H9 (cell line): Measurements from ENCODE around the gene KRT79. TPM values are rescaled to one million over a fixed set of nuclear protein-coding genes. Genes with fewer than 3 reads are reported as not detected.

Source experiments
- DNase-seq: peaks from one replicate; pipeline ENCODE4 v3.0.0-alpha.2; 2017
- H2AFZ ChIP-seq: one replicate; pipeline ENCODE4 v1.6.1; 2013; ENCODE audit warnings: mild to moderate bottlenecking, low read length, control low read depth, moderate library complexity
- H2AK5ac ChIP-seq: 2 replicates; pipeline ENCODE4 v1.6.1; 2013; ENCODE audit warnings: low read length, control low read depth, mixed read lengths; ENCODE audit not compliant: insufficient read length
- H2BK120ac ChIP-seq: one replicate; pipeline ENCODE4 v1.6.1; 2013; ENCODE audit warnings: low read depth, mild to moderate bottlenecking, low read length, control low read depth, inconsistent platforms; ENCODE audit not compliant: poor library complexity, severe bottlenecking
- H2BK12ac ChIP-seq: 2 replicates; pipeline ENCODE4 v1.6.1; 2013; ENCODE audit warnings: low read length, control low read depth, mixed read lengths, low read depth; ENCODE audit not compliant: insufficient read length
- H2BK15ac ChIP-seq: 2 replicates; pipeline ENCODE4 v1.6.1; 2013; ENCODE audit warnings: low read depth, low read length, control low read depth
- H2BK20ac ChIP-seq: one replicate; pipeline ENCODE4 v1.6.1; 2013; ENCODE audit warnings: low read depth, mild to moderate bottlenecking, low read length, control low read depth, inconsistent platforms; ENCODE audit not compliant: poor library complexity, severe bottlenecking
- H2BK5ac ChIP-seq: 2 replicates; pipeline ENCODE4 v1.6.1; 2013; ENCODE audit warnings: low read length, control low read depth, mixed read lengths; ENCODE audit not compliant: insufficient read length
- H3K14ac ChIP-seq: 2 replicates; pipeline ENCODE4 v1.6.1; 2013; ENCODE audit warnings: low read length, control low read depth; ENCODE audit not compliant: insufficient read depth
- H3K18ac ChIP-seq: 2 replicates; pipeline ENCODE4 v1.6.1; 2013; ENCODE audit warnings: low read depth, mild to moderate bottlenecking, mixed read lengths, low read length, control low read depth; ENCODE audit not compliant: insufficient read length
- H3K23ac ChIP-seq: 2 replicates; pipeline ENCODE4 v1.6.1; 2013; ENCODE audit warnings: low read length, control low read depth, mixed read lengths, low read depth; ENCODE audit not compliant: insufficient read length
- H3K23me2 ChIP-seq: 2 replicates; pipeline ENCODE4 v1.6.1; 2013; ENCODE audit warnings: low read depth, mild to moderate bottlenecking, mixed read lengths, low read length, control low read depth; ENCODE audit not compliant: insufficient read length, poor library complexity, severe bottlenecking
- H3K27ac ChIP-seq: 2 replicates; pipeline ENCODE4 v1.5.1; 2013; ENCODE audit warnings: low read length, control low read depth, mixed read lengths, low read depth; ENCODE audit not compliant: insufficient read length
- H3K27me3 ChIP-seq: 2 replicates; pipeline ENCODE4 v1.6.1; 2013; ENCODE audit warnings: low read length, control low read depth, inconsistent platforms; ENCODE audit not compliant: insufficient read depth
- H3K4ac ChIP-seq: 2 replicates; pipeline ENCODE4 v1.6.1; 2013; ENCODE audit warnings: low read depth, mild to moderate bottlenecking, control low read depth, inconsistent platforms, low read length, moderate library complexity
- H3K4me1 ChIP-seq: 2 replicates; pipeline ENCODE4 v1.6.1; 2013; ENCODE audit warnings: low read length, control low read depth, inconsistent platforms; ENCODE audit not compliant: insufficient read depth
- H3K4me2 ChIP-seq: 2 replicates; pipeline ENCODE4 v1.6.1; 2013; ENCODE audit warnings: low read length, control low read depth, mixed read lengths; ENCODE audit not compliant: insufficient read length, insufficient read depth
- H3K56ac ChIP-seq: 2 replicates; pipeline ENCODE4 v1.6.1; 2013; ENCODE audit warnings: low read depth, mild to moderate bottlenecking, mixed read lengths, low read length, control low read depth; ENCODE audit not compliant: insufficient read length
- H3K79me1 ChIP-seq: 2 replicates; pipeline ENCODE4 v1.6.1; 2013; ENCODE audit warnings: low read depth, mild to moderate bottlenecking, moderate library complexity, low read length, control low read depth, inconsistent platforms; ENCODE audit not compliant: insufficient read depth, poor library complexity, severe bottlenecking
- H3K79me2 ChIP-seq: 2 replicates; pipeline ENCODE4 v1.6.1; 2013; ENCODE audit warnings: low read length, control low read depth, inconsistent platforms; ENCODE audit not compliant: insufficient read depth
- H3K9ac ChIP-seq: 2 replicates; pipeline ENCODE4 v1.6.1; 2013; ENCODE audit warnings: low read length, control low read depth, mixed read lengths; ENCODE audit not compliant: insufficient read length; ENCODE audit errors: extremely low read depth
- H3K9me3 ChIP-seq: one replicate; pipeline ENCODE4 v1.6.1; 2013; ENCODE audit warnings: low read depth, low read length, inconsistent platforms; ENCODE audit not compliant: control insufficient read depth
- H3T11ph ChIP-seq: one replicate; pipeline ENCODE4 v1.6.1; 2013; ENCODE audit warnings: mild to moderate bottlenecking, low read length, control low read depth, inconsistent platforms
- H4K20me1 ChIP-seq: one replicate; pipeline ENCODE4 v1.6.1; 2013; ENCODE audit not compliant: control insufficient read depth, insufficient read length, insufficient read depth
- H4K5ac ChIP-seq: 2 replicates; pipeline ENCODE4 v1.6.1; 2013; ENCODE audit warnings: low read depth, mild to moderate bottlenecking, mixed read lengths, low read length, control low read depth; ENCODE audit not compliant: insufficient read length
- H4K8ac ChIP-seq: replicated peaks from 2 replicates; pipeline ENCODE4 v1.6.1; 2013; ENCODE audit warnings: low read length, control low read depth, mixed read lengths, low read depth; ENCODE audit not compliant: insufficient read length
- H4K91ac ChIP-seq: 2 replicates; pipeline ENCODE4 v1.6.1; 2013; ENCODE audit warnings: low read depth, mild to moderate bottlenecking, moderate library complexity, mixed read lengths, low read length, control low read depth; ENCODE audit not compliant: insufficient read length
- H3K27ac Mint-ChIP-seq, 3 experiments: 2 replicates in 2 of 3; 3 replicates in 1 of 3; pipeline ENCODE4 v1.8.0; 2020 to 2021; ENCODE audit warnings: mixed read lengths in 3 of 3, mild to moderate bottlenecking in 1 of 3, moderate library complexity in 1 of 3
- H3K27me3 Mint-ChIP-seq: 2 replicates; pipeline ENCODE4 v1.8.0; 2021; ENCODE audit warnings: low read depth, mild to moderate bottlenecking, moderate library complexity, mixed read lengths
- H3K36me3 Mint-ChIP-seq, 3 experiments: 2 replicates in 2 of 3; 3 replicates in 1 of 3; pipeline ENCODE4 v1.8.0; 2020 to 2021; ENCODE audit warnings: low read depth in 3 of 3, mixed read lengths in 3 of 3; ENCODE audit not compliant: insufficient read depth in 1 of 3
- H3K4me1 Mint-ChIP-seq, 2 experiments: 2 replicates each; pipeline ENCODE4 v1.8.0; 2020; ENCODE audit warnings: mixed read lengths in 2 of 2
- H3K4me3 Mint-ChIP-seq, 2 experiments: 2 replicates in 1 of 2; 3 replicates in 1 of 2; pipeline ENCODE4 v1.8.0; 2020 to 2021; ENCODE audit warnings: mild to moderate bottlenecking in 2 of 2, mixed read lengths in 2 of 2, moderate library complexity in 1 of 2
- H3K9me3 Mint-ChIP-seq, 2 experiments: 2 replicates in 1 of 2; 3 replicates in 1 of 2; pipeline ENCODE4 v1.8.0; 2020; ENCODE audit warnings: mild to moderate bottlenecking in 2 of 2, mixed read lengths in 2 of 2, moderate library complexity in 1 of 2
- WGBS: extraction: QIAGEN DNeasy Blood & Tissue Kit; methylation state at CpG from one replicate; pipeline ENCODE4 v1.1.7; 2013; ENCODE audit warnings: missing lambda C conversion rate, low lambda C conversion rate, mixed read lengths; ENCODE audit not compliant: insufficient read length; ENCODE audit errors: extremely low coverage; 5-methylcytosine and 5-hydroxymethylcytosine counted together
- total RNA-seq: library from RNA; stranded (reverse); gene quantifications from 2 replicates; pipeline ENCODE4 v1.2.1, GENCODE V29; 2021
- TF ChIP-seq, protein P1 (sequence below): fragments of 200-600 bp; sonication (generic); conservative IDR thresholded peaks from 3 replicates; pipeline ENCODE4 v1.8.0; 2021; ENCODE audit warnings: antibody characterized with exemption, mild to moderate bottlenecking

The KRT79 gene
- total RNA-seq, 1 experiment from 2014 or later: not detected

DNA sequence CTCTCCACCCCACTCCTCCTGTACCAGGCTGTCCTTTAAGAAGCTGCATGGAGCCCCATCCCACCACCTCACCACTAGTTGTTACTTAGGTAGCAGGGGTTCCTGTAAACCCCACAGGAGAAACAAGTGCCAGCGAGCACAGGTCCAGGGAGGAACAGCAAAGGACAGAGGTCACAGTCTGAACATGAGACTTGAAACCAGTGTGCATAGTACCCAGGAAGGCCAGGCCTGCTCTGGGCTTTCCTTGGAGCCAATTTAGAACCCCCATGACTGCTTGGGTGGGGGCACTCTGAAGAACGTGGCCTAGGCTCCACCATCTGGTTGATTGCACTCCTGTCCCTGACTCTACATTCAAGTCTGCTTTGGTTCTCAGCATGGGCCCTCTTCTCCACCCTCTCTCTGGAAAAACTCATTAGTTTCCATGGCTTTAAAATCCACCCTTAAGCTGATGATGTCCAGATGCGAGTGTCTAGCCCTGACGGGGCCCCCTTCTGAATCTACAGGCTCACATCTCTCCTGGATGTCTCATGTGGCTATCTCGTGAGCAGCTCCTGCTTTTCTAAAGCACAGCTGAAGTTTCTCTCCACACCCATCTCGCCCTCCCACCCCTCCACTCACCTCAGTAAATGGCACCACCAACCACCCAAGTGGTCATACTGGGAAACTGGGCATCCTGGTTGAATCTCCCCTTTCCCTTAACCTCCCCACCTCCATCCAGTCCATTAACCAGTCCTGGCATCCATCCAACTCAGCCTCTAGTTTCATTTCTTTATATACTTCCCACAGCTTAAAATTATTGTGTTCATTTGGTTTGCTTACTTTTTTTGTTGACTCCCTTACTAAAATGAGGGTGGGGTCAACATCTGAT, 46.6 kb downstream of the KRT79 start:
- H3K23me2 ChIP-seq: no peaks in the 10 kb centered on the region
- H3K14ac ChIP-seq: no peak overlapping the region
- peaks cover 0 to 10% of the 10 kb centered on the region in 2 experiments; a peak in 2 of 4 replicates for H3K4me1 Mint-ChIP-seq
- H3T11ph ChIP-seq: no peak overlapping the region
- H2AK5ac ChIP-seq: no peak overlapping the region
- no peak for DNase-seq
- H3K4me2 ChIP-seq: no peak overlapping the region
- H2BK120ac ChIP-seq: no peak overlapping the region
- H2BK12ac ChIP-seq: no peak overlapping the region
- TF ChIP-seq, protein P1, sequence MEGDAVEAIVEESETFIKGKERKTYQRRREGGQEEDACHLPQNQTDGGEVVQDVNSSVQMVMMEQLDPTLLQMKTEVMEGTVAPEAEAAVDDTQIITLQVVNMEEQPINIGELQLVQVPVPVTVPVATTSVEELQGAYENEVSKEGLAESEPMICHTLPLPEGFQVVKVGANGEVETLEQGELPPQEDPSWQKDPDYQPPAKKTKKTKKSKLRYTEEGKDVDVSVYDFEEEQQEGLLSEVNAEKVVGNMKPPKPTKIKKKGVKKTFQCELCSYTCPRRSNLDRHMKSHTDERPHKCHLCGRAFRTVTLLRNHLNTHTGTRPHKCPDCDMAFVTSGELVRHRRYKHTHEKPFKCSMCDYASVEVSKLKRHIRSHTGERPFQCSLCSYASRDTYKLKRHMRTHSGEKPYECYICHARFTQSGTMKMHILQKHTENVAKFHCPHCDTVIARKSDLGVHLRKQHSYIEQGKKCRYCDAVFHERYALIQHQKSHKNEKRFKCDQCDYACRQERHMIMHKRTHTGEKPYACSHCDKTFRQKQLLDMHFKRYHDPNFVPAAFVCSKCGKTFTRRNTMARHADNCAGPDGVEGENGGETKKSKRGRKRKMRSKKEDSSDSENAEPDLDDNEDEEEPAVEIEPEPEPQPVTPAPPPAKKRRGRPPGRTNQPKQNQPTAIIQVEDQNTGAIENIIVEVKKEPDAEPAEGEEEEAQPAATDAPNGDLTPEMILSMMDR: no peak
- H3K9ac ChIP-seq: no peak overlapping the region
- no peaks in the 10 kb centered on the region for H3K79me2 ChIP-seq
- no peaks in the 10 kb centered on the region for H3K79me1 ChIP-seq
- no peaks in the 10 kb centered on the region for H3K36me3 Mint-ChIP-seq
- no peak overlapping the region for H3K4me3 Mint-ChIP-seq
- H2BK20ac ChIP-seq: no peak overlapping the region
- H3K4me1 ChIP-seq: no peaks in the 10 kb centered on the region
- H3K9me3 ChIP-seq: no peaks in the 10 kb centered on the region
- no peak overlapping the region for H3K27ac ChIP-seq
- H4K91ac ChIP-seq: no peak overlapping the region
- no peaks in the 10 kb centered on the region for H4K20me1 ChIP-seq
- no peak overlapping the region for H4K5ac ChIP-seq
- H2BK15ac ChIP-seq: no peak overlapping the region
- H3K9me3 Mint-ChIP-seq: peaks cover 0 to 2% of the 10 kb centered on the region in 2 experiments; a peak in 2 of 5 replicates
- no peak overlapping the region for H4K8ac ChIP-seq
- H3K4ac ChIP-seq: no peak overlapping the region
- no peak overlapping the region for H3K56ac ChIP-seq
- no peak overlapping the region for H3K23ac ChIP-seq
- peaks cover 8% of the 10 kb centered on the region for H3K27me3 Mint-ChIP-seq
- no peak overlapping the region; a peak in 1 of 7 replicates for H3K27ac Mint-ChIP-seq
- no peak overlapping the region for H2AFZ ChIP-seq
- H2BK5ac ChIP-seq: no peak overlapping the region
- no peaks in the 10 kb centered on the region for H3K27me3 ChIP-seq
- WGBS: no CpG with 5 or more reads among the region's 6 CpGs
- no peak overlapping the region for H3K18ac ChIP-seq
